Gastrocnemius medialis (tissue), 4 donors: ENCODE results near the gene TAS2R60.

Experiments
- POLR2A ChIP-seq, 2 donors: fragments of 450-650 bp; IDR thresholded peaks; one replicate each; pipeline ENCODE4 v1.6.1; 2017; ENCODE audit warnings: antibody characterized with exemption in 2 of 2, mild to moderate bottlenecking in 2 of 2, moderate library complexity in 2 of 2
- TF ChIP-seq, protein P1 (sequence below), 5 experiments: fragments of 450-650 bp in 3 of 5; fragments of 200-600 bp in 2 of 5; sonication (generic) in 2 of 5; IDR thresholded peaks in 4 of 5; conservative IDR thresholded peaks in 1 of 5; 1 replicate in 4 of 5; 2 replicates in 1 of 5; pipeline ENCODE4 v1.5.1; 2016 to 2019; ENCODE audit warnings: antibody characterized with exemption in 5 of 5, mild to moderate bottlenecking in 3 of 5, moderate library complexity in 3 of 5

DNA sequence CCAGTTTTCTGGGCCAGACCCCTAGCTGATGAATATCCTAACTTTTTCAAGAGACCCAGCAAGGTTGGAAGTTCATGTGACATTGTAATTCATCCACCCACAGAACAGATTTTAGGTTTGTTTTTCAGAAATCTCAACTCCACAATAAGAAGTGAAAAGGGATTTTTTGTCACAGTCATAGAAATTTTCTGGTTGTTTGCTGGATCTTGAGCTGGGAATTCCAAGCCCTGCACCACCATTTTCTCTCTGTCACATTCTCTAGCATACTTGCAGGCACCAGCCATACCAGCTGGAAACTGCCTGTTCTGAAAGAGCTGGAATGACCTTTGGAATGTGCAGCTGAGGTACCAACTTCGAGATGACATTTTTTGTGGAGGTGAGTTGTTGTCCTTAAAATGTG is 8.5 kb downstream of the TAS2R60 start:
- TF ChIP-seq, protein P1, sequence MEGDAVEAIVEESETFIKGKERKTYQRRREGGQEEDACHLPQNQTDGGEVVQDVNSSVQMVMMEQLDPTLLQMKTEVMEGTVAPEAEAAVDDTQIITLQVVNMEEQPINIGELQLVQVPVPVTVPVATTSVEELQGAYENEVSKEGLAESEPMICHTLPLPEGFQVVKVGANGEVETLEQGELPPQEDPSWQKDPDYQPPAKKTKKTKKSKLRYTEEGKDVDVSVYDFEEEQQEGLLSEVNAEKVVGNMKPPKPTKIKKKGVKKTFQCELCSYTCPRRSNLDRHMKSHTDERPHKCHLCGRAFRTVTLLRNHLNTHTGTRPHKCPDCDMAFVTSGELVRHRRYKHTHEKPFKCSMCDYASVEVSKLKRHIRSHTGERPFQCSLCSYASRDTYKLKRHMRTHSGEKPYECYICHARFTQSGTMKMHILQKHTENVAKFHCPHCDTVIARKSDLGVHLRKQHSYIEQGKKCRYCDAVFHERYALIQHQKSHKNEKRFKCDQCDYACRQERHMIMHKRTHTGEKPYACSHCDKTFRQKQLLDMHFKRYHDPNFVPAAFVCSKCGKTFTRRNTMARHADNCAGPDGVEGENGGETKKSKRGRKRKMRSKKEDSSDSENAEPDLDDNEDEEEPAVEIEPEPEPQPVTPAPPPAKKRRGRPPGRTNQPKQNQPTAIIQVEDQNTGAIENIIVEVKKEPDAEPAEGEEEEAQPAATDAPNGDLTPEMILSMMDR (IDR thresholded peaks at IDR 0.05 in 4 of 5, conservative IDR thresholded peaks at IDR 0.05 in 1 of 5) = no peak
- no peak for TF ChIP-seq POLR2A (IDR thresholded peaks at IDR 0.05)
